NCI-H774 (cell line): ENCODE measurements around the gene EML4.
"Not testable (repeated sequence)": the region's sequence is repeated elsewhere in the genome, so short reads cannot be mapped to it uniquely, and the experiment has no call there.

Experiments used
- DNase-seq: peaks from one replicate; lab custom pipeline; 2025; lab: John Stamatoyannopoulos, UW

Gene EML4

GRCh38 chr2:42172566-42172965 is 3.4 kb downstream of the EML4 start:
- DNase-seq, result no peak

GRCh38 chr2:42173467-42173866 is 4.3 kb downstream of the EML4 start:
- not testable (repeated sequence) for DNase-seq

GRCh38 chr2:42176992-42177738 is 8.0 kb downstream of the EML4 start:
- DNase-seq, result no peak

GRCh38 chr2:42178335-42178734 is 9.2 kb downstream of the EML4 start:
- no peak for DNase-seq

- DNase-seq, result no peak
Observed at GRCh38 chr2:42180300-42180699, 11.1 kb downstream of the EML4 start.

GRCh38 chr2:42182654-42183308 is 13.6 kb downstream of the EML4 start:
- no peak for DNase-seq

- DNase-seq, result no peak
Observed at GRCh38 chr2:42183775-42184174, 14.6 kb downstream of the EML4 start.

GRCh38 chr2:42184346-42184745 is 15.2 kb downstream of the EML4 start:
- no peak for DNase-seq

- no peak for DNase-seq
Observed at GRCh38 chr2:42185220-42185921, 16.2 kb downstream of the EML4 start.

- no peak for DNase-seq
Observed at GRCh38 chr2:42186366-42186765, 17.2 kb downstream of the EML4 start.

GRCh38 chr2:42186945-42187632 is 17.9 kb downstream of the EML4 start:
- DNase-seq, result no peak

GRCh38 chr2:42187886-42188285 is 18.7 kb downstream of the EML4 start:
- no peak for DNase-seq

GRCh38 chr2:42189235-42189566 is 20.0 kb downstream of the EML4 start:
- no peak for DNase-seq

- DNase-seq, result no peak
Observed at GRCh38 chr2:42190191-42190590, 21.0 kb downstream of the EML4 start.

GRCh38 chr2:42191285-42192009 is 22.3 kb downstream of the EML4 start:
- DNase-seq, result no peak

- DNase-seq, result no peak
Observed at GRCh38 chr2:42192010-42192373, 22.8 kb downstream of the EML4 start.

- no peak for DNase-seq
Observed at GRCh38 chr2:42192652-42193566, 23.8 kb downstream of the EML4 start.

GRCh38 chr2:42193722-42194187 is 24.6 kb downstream of the EML4 start:
- DNase-seq, result no peak

GRCh38 chr2:42194428-42194827 is 25.3 kb downstream of the EML4 start:
- DNase-seq, result no peak

- no peak for DNase-seq
Observed at GRCh38 chr2:42195559-42195958, 26.4 kb downstream of the EML4 start.

- DNase-seq, result no peak
Observed at GRCh38 chr2:42196070-42196402, 26.9 kb downstream of the EML4 start.
